Left lung (tissue), 10 donors: Measurements from ENCODE around the gene UVRAG. TPM values are rescaled to one million over a fixed set of nuclear protein-coding genes. Genes with fewer than 3 reads are reported as not detected.

Experiments
- ATAC-seq: fragments of 200-7000 bp; cut with Tn5 transposase; one replicate; pipeline ENCODE4 v1.9.1; 2020; ENCODE audit warnings: moderate library complexity
- DNase-seq, 4 donors: peaks; one replicate each; pipeline ENCODE4 v3.0.0-alpha.2; 2013 to 2020
- H3K27ac ChIP-seq, 2 donors: fragments of 200-600 bp; sonication (generic) in 1 of 2; one replicate each; pipeline versions ENCODE4 v1.5.0 to v1.8.0; 2020 to 2021
- H3K27me3 ChIP-seq, 2 donors: fragments of 200-600 bp; sonication (generic) in 1 of 2; one replicate each; pipeline versions ENCODE4 v1.5.0 to v1.8.0; 2020 to 2021
- H3K36me3 ChIP-seq, 2 donors: fragments of 200-600 bp; sonication (generic) in 1 of 2; one replicate each; pipeline versions ENCODE4 v1.5.0 to v1.8.0; 2020 to 2021
- H3K4me1 ChIP-seq, 2 donors: fragments of 200-600 bp; one replicate each; pipeline ENCODE4 v1.8.0; 2021
- H3K4me3 ChIP-seq, 2 donors: fragments of 200-600 bp; sonication (generic) in 1 of 2; one replicate each; pipeline versions ENCODE4 v1.5.0 to v1.8.0; 2020 to 2021; ENCODE audit warnings: mild to moderate bottlenecking in 1 of 2
- H3K9me3 ChIP-seq, 2 donors: fragments of 200-600 bp; sonication (generic) in 1 of 2; one replicate each; pipeline versions ENCODE4 v1.5.0 to v1.8.0; 2020 to 2021
- CTCF ChIP-seq, 2 donors: fragments of 200-600 bp; sonication (generic) in 1 of 2; IDR thresholded peaks; one replicate each; pipeline versions ENCODE4 v1.5.0 to v1.8.0; 2021; ENCODE audit warnings: antibody characterized with exemption in 2 of 2
- intact Hi-C, 2 donors: fragments of 100-400 bp; cut with DNase I; formaldehyde crosslinking; loops; one replicate each; pipeline versions ENCODE4 v1.11.2 to v1.14.2; 2022
- polyA plus RNA-seq, 6 donors: library from polyadenylated mRNA; unstranded; fragments of 120-200 nt; gene quantifications; one replicate each; pipeline ENCODE4 v1.2.1, GENCODE V29; 2013; ENCODE audit not compliant: insufficient read length in 6 of 6
- total RNA-seq, 2 donors: library from RNA; stranded (reverse); fragmentation: NEBNext Ultra II Directional; extraction: Animal tissue kit (Norgen Biotek cat#: 25700); gene quantifications; one replicate each; pipeline ENCODE4 v1.2.1, GENCODE V29; 2021
- donor health status: DM: no; HTN: yes; CAD: no.
- donor health status: DM: no; HTN: no; CAD: no.

UVRAG gene
- total and polyA plus RNA-seq, 8 donors, result 19.3 to 36.0 (median 22.3) TPM

GRCh38 chr11:76025817-76026216, 210.8 kb downstream of the UVRAG start:
- no peak for ATAC-seq
- no peaks in the 10 kb centered on the region for H3K36me3 ChIP-seq
- no peak for TF ChIP-seq CTCF (IDR thresholded peaks at IDR 0.05)
- no peak for DNase-seq
- no peak overlapping the region for H3K27ac ChIP-seq
- intact Hi-C loops, result no loop called here
- H3K4me3 ChIP-seq, result no peak overlapping the region
- no peaks in the 10 kb centered on the region for H3K27me3 ChIP-seq
- no peaks in the 10 kb centered on the region for H3K9me3 ChIP-seq
- H3K4me1 ChIP-seq, result peaks cover 0 to 10% of the 10 kb centered on the region in 2 donors

- no peaks in the 10 kb centered on the region for H3K9me3 ChIP-seq
- H3K27ac ChIP-seq, result no peak overlapping the region
- TF ChIP-seq CTCF (IDR thresholded peaks at IDR 0.05), result no peak
- intact Hi-C loops, result no loop called here
- peaks cover 0 to 10% of the 10 kb centered on the region in 2 donors for H3K4me1 ChIP-seq
- no peak for DNase-seq
- no peak overlapping the region for H3K4me3 ChIP-seq
- H3K27me3 ChIP-seq, result no peaks in the 10 kb centered on the region
- no peak for ATAC-seq
- no peaks in the 10 kb centered on the region for H3K36me3 ChIP-seq
Measured at GRCh38 chr11:76026281-76026680, 211.3 kb downstream of the UVRAG start.

- Histone ChIP-seq H3K4me3 (no peak overlapping the region), H3K36me3 (no peaks in the 10 kb centered on the region), H3K27me3 (no peaks in the 10 kb centered on the region), H3K4me1 (peaks cover 0 to 10% of the 10 kb centered on the region in 2 donors), H3K9me3 (no peaks in the 10 kb centered on the region), H3K27ac (no peak overlapping the region)
- DNase-seq (no peak), ATAC-seq (no peak)
- no peak for TF ChIP-seq CTCF (IDR thresholded peaks at IDR 0.05)
- intact Hi-C loops, result no loop called here
Measured at GRCh38 chr11:76026862-76027261, 211.9 kb downstream of the UVRAG start.

- Histone ChIP-seq H3K36me3 (no peaks in the 10 kb centered on the region), H3K4me3 (no peak overlapping the region), H3K27ac (no peak overlapping the region), H3K27me3 (no peaks in the 10 kb centered on the region), H3K9me3 (no peaks in the 10 kb centered on the region), H3K4me1 (peaks cover 0 to 3% of the 10 kb centered on the region in 2 donors)
- intact Hi-C loops, result no loop called here
- peak; percentile 87 for ATAC-seq
- no peak for TF ChIP-seq CTCF (IDR thresholded peaks at IDR 0.05)
- no peak for DNase-seq
Measured at GRCh38 chr11:76030286-76030685, 215.3 kb downstream of the UVRAG start.

GRCh38 chr11:76030968-76031590, 216.1 kb downstream of the UVRAG start:
- intact Hi-C loops, result no loop called here
- ATAC-seq, result peak; percentile 25

More at GRCh38 chr11:76030968-76031590, 216.1 kb downstream of the UVRAG start:
- Histone ChIP-seq H3K27me3 (no peaks in the 10 kb centered on the region), H3K9me3 (no peaks in the 10 kb centered on the region), H3K27ac (no peak overlapping the region), H3K4me3 (no peak overlapping the region), H3K4me1 (no peaks in the 10 kb centered on the region), H3K36me3 (no peaks in the 10 kb centered on the region)
- no peak for DNase-seq
- no peak for TF ChIP-seq CTCF (IDR thresholded peaks at IDR 0.05)
